GM10248 (cell line): ENCODE results near the gene ACOT4.

Experiments
- CTCF ChIA-PET: fragments of 300-600 bp; sonication (Branson Sonifier 250); formaldehyde crosslinking; extraction: SDS; loops from one replicate; lab custom pipeline; 2021; ENCODE audit warnings: antibody characterized with exemption; lab: Yijun Ruan, JAX
- POLR2A ChIA-PET: fragments of 350-650 bp; sonication (Branson Sonifier 250); formaldehyde crosslinking; extraction: SDS; loops from one replicate; lab custom pipeline; 2020; ENCODE audit warnings: antibody characterized with exemption; lab: Yijun Ruan, JAX
- DNase-seq: peaks from one replicate; pipeline ENCODE4 v3.0.0; 2012; ENCODE audit errors: extremely low spot score
- CTCF ChIP-seq: IDR thresholded peaks from 2 replicates; pipeline ENCODE4 v1.5.1; 2012; ENCODE audit warnings: mild to moderate bottlenecking, low read depth; ENCODE audit errors: extremely low read depth, missing control alignments, control extremely low read depth

The ACOT4 gene

GRCh38 chr14:73613419-73613963 lies 21.8 kb downstream of the ACOT4 start:
- POLR2A ChIA-PET = interaction anchor here (1.3 kb wide), 1 partner anchor 13 kb away, joined by 4 read pairs; no protein-coding TSS in a partner anchor
- TF ChIP-seq CTCF = no peak
- CTCF ChIA-PET = interaction anchor here (1.0 to 2.1 kb wide), 4 partner anchors 9 to 105 kb away, joined by 4 to 8 read pairs (median 6); no protein-coding TSS in a partner anchor
- no peak for DNase-seq

GRCh38 chr14:73616831-73617230 lies 25.2 kb downstream of the ACOT4 start:
- DNase-seq = no peak
- ChIA-PET CTCF (interaction anchor here (1.0 to 1.8 kb wide), 3 partner anchors 9 to 108 kb away, joined by 3 to 6 read pairs (median 6); no protein-coding TSS in a partner anchor), POLR2A (no interaction called here)
- TF ChIP-seq CTCF = no peak

- DNase-seq = no peak
- ChIA-PET CTCF (interaction anchor here (1.1 to 1.5 kb wide), 3 partner anchors 10 to 15 kb away, joined by 3 to 5 read pairs (median 5); no protein-coding TSS in a partner anchor), POLR2A (no interaction called here)
- TF ChIP-seq CTCF = no peak
These were observed 27.9 kb downstream of the ACOT4 start for GRCh38 chr14:73619524-73619923.

- no peak for TF ChIP-seq CTCF
- ChIA-PET CTCF (interaction anchor here (1.5 kb wide), 1 partner anchor 13 kb away, joined by 5 read pairs; no protein-coding TSS in a partner anchor), POLR2A (no interaction called here)
- DNase-seq = no peak
These were observed 28.6 kb downstream of the ACOT4 start for GRCh38 chr14:73620268-73620667.

GRCh38 chr14:73623504-73624054 lies 31.9 kb downstream of the ACOT4 start:
- ChIA-PET POLR2A (no interaction called here), CTCF (no interaction called here)
- no peak for DNase-seq
- no peak for TF ChIP-seq CTCF

- no peak for DNase-seq
- ChIA-PET POLR2A (interaction anchor here (1.8 kb wide), 1 partner anchor 13 kb away, joined by 4 read pairs; the partner anchor contains the start of gene ACOT6), CTCF (interaction anchor here (1.0 to 2.2 kb wide), 7 partner anchors 8 to 115 kb away, joined by 3 to 9 read pairs (median 5); no protein-coding TSS in a partner anchor)
- TF ChIP-seq CTCF = no peak
These were observed 34.0 kb downstream of the ACOT4 start for GRCh38 chr14:73625706-73626105.
